H9 (cell line): ENCODE results near the gene HPCAL1. TPM values are rescaled to one million over a fixed set of nuclear protein-coding genes. Genes with fewer than 3 reads are reported as not detected.

Source experiments
- DNase-seq: peaks from one replicate; pipeline ENCODE4 v3.0.0-alpha.2; 2017
- H2AFZ ChIP-seq: one replicate; pipeline ENCODE4 v1.6.1; 2013; ENCODE audit warnings: mild to moderate bottlenecking, low read length, control low read depth, moderate library complexity
- H2AK5ac ChIP-seq: 2 replicates; pipeline ENCODE4 v1.6.1; 2013; ENCODE audit warnings: low read length, control low read depth, mixed read lengths; ENCODE audit not compliant: insufficient read length
- H2BK120ac ChIP-seq: one replicate; pipeline ENCODE4 v1.6.1; 2013; ENCODE audit warnings: low read depth, mild to moderate bottlenecking, low read length, control low read depth, inconsistent platforms; ENCODE audit not compliant: poor library complexity, severe bottlenecking
- H2BK12ac ChIP-seq: 2 replicates; pipeline ENCODE4 v1.6.1; 2013; ENCODE audit warnings: low read length, control low read depth, mixed read lengths, low read depth; ENCODE audit not compliant: insufficient read length
- H2BK15ac ChIP-seq: 2 replicates; pipeline ENCODE4 v1.6.1; 2013; ENCODE audit warnings: low read depth, low read length, control low read depth
- H2BK20ac ChIP-seq: one replicate; pipeline ENCODE4 v1.6.1; 2013; ENCODE audit warnings: low read depth, mild to moderate bottlenecking, low read length, control low read depth, inconsistent platforms; ENCODE audit not compliant: poor library complexity, severe bottlenecking
- H2BK5ac ChIP-seq: 2 replicates; pipeline ENCODE4 v1.6.1; 2013; ENCODE audit warnings: low read length, control low read depth, mixed read lengths; ENCODE audit not compliant: insufficient read length
- H3K14ac ChIP-seq: 2 replicates; pipeline ENCODE4 v1.6.1; 2013; ENCODE audit warnings: low read length, control low read depth; ENCODE audit not compliant: insufficient read depth
- H3K18ac ChIP-seq: 2 replicates; pipeline ENCODE4 v1.6.1; 2013; ENCODE audit warnings: low read depth, mild to moderate bottlenecking, mixed read lengths, low read length, control low read depth; ENCODE audit not compliant: insufficient read length
- H3K23ac ChIP-seq: 2 replicates; pipeline ENCODE4 v1.6.1; 2013; ENCODE audit warnings: low read length, control low read depth, mixed read lengths, low read depth; ENCODE audit not compliant: insufficient read length
- H3K23me2 ChIP-seq: 2 replicates; pipeline ENCODE4 v1.6.1; 2013; ENCODE audit warnings: low read depth, mild to moderate bottlenecking, mixed read lengths, low read length, control low read depth; ENCODE audit not compliant: insufficient read length, poor library complexity, severe bottlenecking
- H3K27ac ChIP-seq: 2 replicates; pipeline ENCODE4 v1.5.1; 2013; ENCODE audit warnings: low read length, control low read depth, mixed read lengths, low read depth; ENCODE audit not compliant: insufficient read length
- H3K27me3 ChIP-seq: 2 replicates; pipeline ENCODE4 v1.6.1; 2013; ENCODE audit warnings: low read length, control low read depth, inconsistent platforms; ENCODE audit not compliant: insufficient read depth
- H3K4ac ChIP-seq: 2 replicates; pipeline ENCODE4 v1.6.1; 2013; ENCODE audit warnings: low read depth, mild to moderate bottlenecking, control low read depth, inconsistent platforms, low read length, moderate library complexity
- H3K4me1 ChIP-seq: 2 replicates; pipeline ENCODE4 v1.6.1; 2013; ENCODE audit warnings: low read length, control low read depth, inconsistent platforms; ENCODE audit not compliant: insufficient read depth
- H3K4me2 ChIP-seq: 2 replicates; pipeline ENCODE4 v1.6.1; 2013; ENCODE audit warnings: low read length, control low read depth, mixed read lengths; ENCODE audit not compliant: insufficient read length, insufficient read depth
- H3K56ac ChIP-seq: 2 replicates; pipeline ENCODE4 v1.6.1; 2013; ENCODE audit warnings: low read depth, mild to moderate bottlenecking, mixed read lengths, low read length, control low read depth; ENCODE audit not compliant: insufficient read length
- H3K79me1 ChIP-seq: 2 replicates; pipeline ENCODE4 v1.6.1; 2013; ENCODE audit warnings: low read depth, mild to moderate bottlenecking, moderate library complexity, low read length, control low read depth, inconsistent platforms; ENCODE audit not compliant: insufficient read depth, poor library complexity, severe bottlenecking
- H3K79me2 ChIP-seq: 2 replicates; pipeline ENCODE4 v1.6.1; 2013; ENCODE audit warnings: low read length, control low read depth, inconsistent platforms; ENCODE audit not compliant: insufficient read depth
- H3K9ac ChIP-seq: 2 replicates; pipeline ENCODE4 v1.6.1; 2013; ENCODE audit warnings: low read length, control low read depth, mixed read lengths; ENCODE audit not compliant: insufficient read length; ENCODE audit errors: extremely low read depth
- H3K9me3 ChIP-seq: one replicate; pipeline ENCODE4 v1.6.1; 2013; ENCODE audit warnings: low read depth, low read length, inconsistent platforms; ENCODE audit not compliant: control insufficient read depth
- H3T11ph ChIP-seq: one replicate; pipeline ENCODE4 v1.6.1; 2013; ENCODE audit warnings: mild to moderate bottlenecking, low read length, control low read depth, inconsistent platforms
- H4K20me1 ChIP-seq: one replicate; pipeline ENCODE4 v1.6.1; 2013; ENCODE audit not compliant: control insufficient read depth, insufficient read length, insufficient read depth
- H4K5ac ChIP-seq: 2 replicates; pipeline ENCODE4 v1.6.1; 2013; ENCODE audit warnings: low read depth, mild to moderate bottlenecking, mixed read lengths, low read length, control low read depth; ENCODE audit not compliant: insufficient read length
- H4K8ac ChIP-seq: replicated peaks from 2 replicates; pipeline ENCODE4 v1.6.1; 2013; ENCODE audit warnings: low read length, control low read depth, mixed read lengths, low read depth; ENCODE audit not compliant: insufficient read length
- H4K91ac ChIP-seq: 2 replicates; pipeline ENCODE4 v1.6.1; 2013; ENCODE audit warnings: low read depth, mild to moderate bottlenecking, moderate library complexity, mixed read lengths, low read length, control low read depth; ENCODE audit not compliant: insufficient read length
- H3K27ac Mint-ChIP-seq, 3 experiments: 2 replicates in 2 of 3; 3 replicates in 1 of 3; pipeline ENCODE4 v1.8.0; 2020 to 2021; ENCODE audit warnings: mixed read lengths in 3 of 3, mild to moderate bottlenecking in 1 of 3, moderate library complexity in 1 of 3
- H3K27me3 Mint-ChIP-seq: 2 replicates; pipeline ENCODE4 v1.8.0; 2021; ENCODE audit warnings: low read depth, mild to moderate bottlenecking, moderate library complexity, mixed read lengths
- H3K36me3 Mint-ChIP-seq, 3 experiments: 2 replicates in 2 of 3; 3 replicates in 1 of 3; pipeline ENCODE4 v1.8.0; 2020 to 2021; ENCODE audit warnings: low read depth in 3 of 3, mixed read lengths in 3 of 3; ENCODE audit not compliant: insufficient read depth in 1 of 3
- H3K4me1 Mint-ChIP-seq, 2 experiments: 2 replicates each; pipeline ENCODE4 v1.8.0; 2020; ENCODE audit warnings: mixed read lengths in 2 of 2
- H3K4me3 Mint-ChIP-seq, 2 experiments: 2 replicates in 1 of 2; 3 replicates in 1 of 2; pipeline ENCODE4 v1.8.0; 2020 to 2021; ENCODE audit warnings: mild to moderate bottlenecking in 2 of 2, mixed read lengths in 2 of 2, moderate library complexity in 1 of 2
- H3K9me3 Mint-ChIP-seq, 2 experiments: 2 replicates in 1 of 2; 3 replicates in 1 of 2; pipeline ENCODE4 v1.8.0; 2020; ENCODE audit warnings: mild to moderate bottlenecking in 2 of 2, mixed read lengths in 2 of 2, moderate library complexity in 1 of 2
- WGBS: extraction: QIAGEN DNeasy Blood & Tissue Kit; methylation state at CpG from one replicate; pipeline ENCODE4 v1.1.7; 2013; ENCODE audit warnings: missing lambda C conversion rate, low lambda C conversion rate, mixed read lengths; ENCODE audit not compliant: insufficient read length; ENCODE audit errors: extremely low coverage; 5-methylcytosine and 5-hydroxymethylcytosine counted together
- total RNA-seq: library from RNA; stranded (reverse); gene quantifications from 2 replicates; pipeline ENCODE4 v1.2.1, GENCODE V29; 2021
- TF ChIP-seq, protein P1 (sequence below): fragments of 200-600 bp; sonication (generic); conservative IDR thresholded peaks from 3 replicates; pipeline ENCODE4 v1.8.0; 2021; ENCODE audit warnings: antibody characterized with exemption, mild to moderate bottlenecking

Gene HPCAL1
- total RNA-seq, 1 experiment from 2014 or later: 4.7 TPM

DNA sequence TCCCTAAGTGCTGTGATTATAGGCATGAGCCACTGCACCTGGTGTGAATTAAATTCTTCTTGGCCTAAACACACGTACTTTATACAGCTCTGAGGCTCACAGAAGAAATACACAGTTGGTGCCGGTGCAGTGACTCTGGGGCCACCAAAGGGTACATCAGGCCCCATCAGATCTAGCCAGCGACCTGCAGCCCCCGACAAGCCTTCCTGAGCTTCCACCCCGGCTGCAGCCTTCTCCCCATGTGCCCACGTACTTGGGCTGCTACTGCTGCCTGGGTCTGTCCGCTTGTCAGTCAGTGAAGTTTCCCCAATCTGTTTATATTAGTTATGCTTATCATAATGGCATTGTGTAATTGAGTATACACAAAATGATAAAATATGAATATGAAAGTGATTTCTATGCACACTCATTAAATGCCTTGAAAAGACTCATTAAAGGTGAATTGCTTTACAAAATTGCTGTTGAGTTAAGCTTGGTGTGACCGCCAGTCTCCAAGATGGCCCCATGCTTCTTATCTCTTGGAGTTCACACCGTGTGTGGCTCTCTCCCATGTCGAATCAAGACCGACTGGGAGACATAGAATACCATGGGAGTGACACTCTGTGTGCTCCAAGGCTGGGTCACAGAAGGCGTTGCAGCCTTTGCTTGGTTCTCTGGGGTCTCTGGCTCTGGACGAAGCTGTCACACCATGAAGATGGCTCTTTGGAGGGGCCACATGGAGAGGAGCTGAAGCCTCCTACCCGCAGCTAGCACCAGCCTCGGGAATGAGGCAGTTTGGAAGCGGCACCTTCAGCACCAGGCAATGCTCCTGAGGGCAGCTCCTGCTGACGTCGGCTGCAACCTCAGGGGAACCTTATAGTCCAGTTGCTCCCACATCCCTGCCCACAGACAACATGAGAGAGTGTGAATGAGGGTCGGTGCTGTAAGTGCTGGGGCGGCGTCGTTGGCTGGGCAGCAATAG lies 29.2 kb upstream of the HPCAL1 start:
- Histone ChIP-seq H3K4ac (no peak overlapping the region), H3K27me3 (no peaks in the 10 kb centered on the region), H2BK12ac (no peak overlapping the region), H3K9me3 (no peaks in the 10 kb centered on the region), H4K5ac (no peak overlapping the region), H3K4me1 (no peaks in the 10 kb centered on the region), H3K23me2 (no peaks in the 10 kb centered on the region), H3K23ac (no peak overlapping the region), H3K18ac (no peak overlapping the region), H4K8ac (no peak overlapping the region), H4K20me1 (no peaks in the 10 kb centered on the region), H2BK120ac (no peak overlapping the region), H2BK20ac (no peak overlapping the region), H2AK5ac (no peak overlapping the region), H3K79me2 (no peaks in the 10 kb centered on the region), H2BK15ac (no peak overlapping the region), H2AFZ (no peak overlapping the region), H3K4me2 (no peak overlapping the region), H4K91ac (no peak overlapping the region), H3K14ac (no peak overlapping the region), H3K56ac (no peak overlapping the region), H2BK5ac (no peak overlapping the region), H3K27ac (no peak overlapping the region), H3T11ph (no peak overlapping the region), H3K79me1 (no peaks in the 10 kb centered on the region), H3K9ac (no peak overlapping the region)
- DNase-seq: peak; percentile 5
- H3K4me1 Mint-ChIP-seq: peaks cover 4 to 9% of the 10 kb centered on the region in 2 experiments; a peak in 3 of 4 replicates
- no peaks in the 10 kb centered on the region for H3K36me3 Mint-ChIP-seq
- TF ChIP-seq, protein P1, sequence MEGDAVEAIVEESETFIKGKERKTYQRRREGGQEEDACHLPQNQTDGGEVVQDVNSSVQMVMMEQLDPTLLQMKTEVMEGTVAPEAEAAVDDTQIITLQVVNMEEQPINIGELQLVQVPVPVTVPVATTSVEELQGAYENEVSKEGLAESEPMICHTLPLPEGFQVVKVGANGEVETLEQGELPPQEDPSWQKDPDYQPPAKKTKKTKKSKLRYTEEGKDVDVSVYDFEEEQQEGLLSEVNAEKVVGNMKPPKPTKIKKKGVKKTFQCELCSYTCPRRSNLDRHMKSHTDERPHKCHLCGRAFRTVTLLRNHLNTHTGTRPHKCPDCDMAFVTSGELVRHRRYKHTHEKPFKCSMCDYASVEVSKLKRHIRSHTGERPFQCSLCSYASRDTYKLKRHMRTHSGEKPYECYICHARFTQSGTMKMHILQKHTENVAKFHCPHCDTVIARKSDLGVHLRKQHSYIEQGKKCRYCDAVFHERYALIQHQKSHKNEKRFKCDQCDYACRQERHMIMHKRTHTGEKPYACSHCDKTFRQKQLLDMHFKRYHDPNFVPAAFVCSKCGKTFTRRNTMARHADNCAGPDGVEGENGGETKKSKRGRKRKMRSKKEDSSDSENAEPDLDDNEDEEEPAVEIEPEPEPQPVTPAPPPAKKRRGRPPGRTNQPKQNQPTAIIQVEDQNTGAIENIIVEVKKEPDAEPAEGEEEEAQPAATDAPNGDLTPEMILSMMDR: no peak
- H3K9me3 Mint-ChIP-seq: peaks cover 0 to 4% of the 10 kb centered on the region in 2 experiments; a peak in 2 of 5 replicates
- no peak overlapping the region for H3K27ac Mint-ChIP-seq
- no peak overlapping the region for H3K4me3 Mint-ChIP-seq
- WGBS: no CpG with 5 or more reads among the region's 22 CpGs
- H3K27me3 Mint-ChIP-seq: peaks cover 10% of the 10 kb centered on the region
